ENCODE data around the gene ARHGAP22.

- no peak for TF ChIP-seq EZH2phosphoT487 (IDR thresholded peaks at IDR 0.05; ENCODE audit: unreplicated experiment)
- TF ChIP-seq, protein P1, sequence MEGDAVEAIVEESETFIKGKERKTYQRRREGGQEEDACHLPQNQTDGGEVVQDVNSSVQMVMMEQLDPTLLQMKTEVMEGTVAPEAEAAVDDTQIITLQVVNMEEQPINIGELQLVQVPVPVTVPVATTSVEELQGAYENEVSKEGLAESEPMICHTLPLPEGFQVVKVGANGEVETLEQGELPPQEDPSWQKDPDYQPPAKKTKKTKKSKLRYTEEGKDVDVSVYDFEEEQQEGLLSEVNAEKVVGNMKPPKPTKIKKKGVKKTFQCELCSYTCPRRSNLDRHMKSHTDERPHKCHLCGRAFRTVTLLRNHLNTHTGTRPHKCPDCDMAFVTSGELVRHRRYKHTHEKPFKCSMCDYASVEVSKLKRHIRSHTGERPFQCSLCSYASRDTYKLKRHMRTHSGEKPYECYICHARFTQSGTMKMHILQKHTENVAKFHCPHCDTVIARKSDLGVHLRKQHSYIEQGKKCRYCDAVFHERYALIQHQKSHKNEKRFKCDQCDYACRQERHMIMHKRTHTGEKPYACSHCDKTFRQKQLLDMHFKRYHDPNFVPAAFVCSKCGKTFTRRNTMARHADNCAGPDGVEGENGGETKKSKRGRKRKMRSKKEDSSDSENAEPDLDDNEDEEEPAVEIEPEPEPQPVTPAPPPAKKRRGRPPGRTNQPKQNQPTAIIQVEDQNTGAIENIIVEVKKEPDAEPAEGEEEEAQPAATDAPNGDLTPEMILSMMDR (conservative IDR thresholded peaks at IDR 0.05; ENCODE audit: low read depth in 2 of 2), result no peak
- TF ChIP-seq EZH2 (IDR thresholded peaks at IDR 0.05; ENCODE audit: low read depth, unreplicated experiment), result no peak
- TF ChIP-seq REST (IDR thresholded peaks at IDR 0.05; ENCODE audit: unreplicated experiment), result no peak
- TF ChIP-seq, protein P2, sequence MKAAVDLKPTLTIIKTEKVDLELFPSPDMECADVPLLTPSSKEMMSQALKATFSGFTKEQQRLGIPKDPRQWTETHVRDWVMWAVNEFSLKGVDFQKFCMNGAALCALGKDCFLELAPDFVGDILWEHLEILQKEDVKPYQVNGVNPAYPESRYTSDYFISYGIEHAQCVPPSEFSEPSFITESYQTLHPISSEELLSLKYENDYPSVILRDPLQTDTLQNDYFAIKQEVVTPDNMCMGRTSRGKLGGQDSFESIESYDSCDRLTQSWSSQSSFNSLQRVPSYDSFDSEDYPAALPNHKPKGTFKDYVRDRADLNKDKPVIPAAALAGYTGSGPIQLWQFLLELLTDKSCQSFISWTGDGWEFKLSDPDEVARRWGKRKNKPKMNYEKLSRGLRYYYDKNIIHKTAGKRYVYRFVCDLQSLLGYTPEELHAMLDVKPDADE (IDR thresholded peaks at IDR 0.05), result no peak
- TF ChIP-seq CREB1 (CRISPR knock-in tag; IDR thresholded peaks at IDR 0.05; ENCODE audit: low read depth), result no peak
- TF ChIP-seq POLR2AphosphoS5 (IDR thresholded peaks at IDR 0.05; ENCODE audit: low read depth), result no peak
- no peak for TF ChIP-seq ZNF114 (CRISPR knock-in tag; IDR thresholded peaks at IDR 0.05)
Measured at GRCh38 chr10:48638739-48639527, 34.1 kb upstream of the ARHGAP22 start.

All from GM23338 (cell line).